Measurements from ENCODE around the gene SNAPC1.

Gene SNAPC1

GRCh38 chr14:61805451-61805850 is 43.2 kb downstream of the SNAPC1 start:
- TF ChIP-seq CTCF (IDR thresholded peaks at IDR 0.05; ENCODE audit: low read depth, low read length, missing control alignments): no peak

GRCh38 chr14:61811882-61812346 is 49.7 kb downstream of the SNAPC1 start:
- no peak for TF ChIP-seq CTCF (IDR thresholded peaks at IDR 0.05; ENCODE audit: low read depth, low read length, missing control alignments)
- DNase-seq (ENCODE audit: low read depth): no peak
- no peak overlapping the region for H3K4me3 ChIP-seq (ENCODE audit: low read depth, low read length)

More at GRCh38 chr14:61805451-61805850, 43.2 kb downstream of the SNAPC1 start:
- DNase-seq (ENCODE audit: low read depth): no peak
- no peak overlapping the region for H3K4me3 ChIP-seq (ENCODE audit: low read depth, low read length)

GRCh38 chr14:61812347-61813095 is 50.3 kb downstream of the SNAPC1 start, which contains the start of gene SYT16:
TSS of gene SYT16 (plus strand) at chr14:61812703.
- no peak for TF ChIP-seq CTCF (IDR thresholded peaks at IDR 0.05; ENCODE audit: low read depth, low read length, missing control alignments)
- no peak for DNase-seq (ENCODE audit: low read depth)
- H3K4me3 ChIP-seq (ENCODE audit: low read depth, low read length): peak within 1 kb of the TSS; percentile 40

GRCh38 chr14:61813096-61813606 is 50.9 kb downstream of the SNAPC1 start:
- peak overlapping the region; percentile 40 for H3K4me3 ChIP-seq (ENCODE audit: low read depth, low read length)
- no peak for DNase-seq (ENCODE audit: low read depth)
- TF ChIP-seq CTCF (IDR thresholded peaks at IDR 0.05; ENCODE audit: low read depth, low read length, missing control alignments): no peak

GRCh38 chr14:61822458-61822857 is 60.2 kb downstream of the SNAPC1 start:
- TF ChIP-seq CTCF (IDR thresholded peaks at IDR 0.05; ENCODE audit: low read depth, low read length, missing control alignments): no peak
- no peak overlapping the region for H3K4me3 ChIP-seq (ENCODE audit: low read depth, low read length)

GRCh38 chr14:61832783-61833182 is 70.6 kb downstream of the SNAPC1 start:
- TF ChIP-seq CTCF (IDR thresholded peaks at IDR 0.05; ENCODE audit: low read depth, low read length, missing control alignments): no peak
- no peak overlapping the region for H3K4me3 ChIP-seq (ENCODE audit: low read depth, low read length)
- DNase-seq (ENCODE audit: low read depth): no peak

More at GRCh38 chr14:61822458-61822857, 60.2 kb downstream of the SNAPC1 start:
- DNase-seq (ENCODE audit: low read depth): no peak
